Measurements from ENCODE around the gene CRYBG1.
"Not testable (repeated sequence)": the region's sequence is repeated elsewhere in the genome, so short reads cannot be mapped to it uniquely, and the experiment has no call there.

The CRYBG1 gene

GRCh38 chr6:106377061-106377540 is 16.6 kb downstream of the CRYBG1 start:
- no peak for DNase-seq (ENCODE audit: low read depth in 2 of 2)

- DNase-seq (ENCODE audit: low read depth in 2 of 2), result no peak
These were observed 19.4 kb downstream of the CRYBG1 start for GRCh38 chr6:106379951-106380350.

GRCh38 chr6:106380407-106380806 is 19.9 kb downstream of the CRYBG1 start:
- no peak for DNase-seq (ENCODE audit: low read depth in 2 of 2)

GRCh38 chr6:106381223-106381622 is 20.7 kb downstream of the CRYBG1 start:
- DNase-seq (ENCODE audit: low read depth in 2 of 2), result no peak

- DNase-seq (ENCODE audit: low read depth in 2 of 2), result no peak
These were observed 21.4 kb downstream of the CRYBG1 start for GRCh38 chr6:106381881-106382280.

- no peak for DNase-seq (ENCODE audit: low read depth in 2 of 2)
These were observed 23.1 kb downstream of the CRYBG1 start for GRCh38 chr6:106383573-106383972.

GRCh38 chr6:106385530-106385929 is 25.0 kb downstream of the CRYBG1 start:
- DNase-seq (ENCODE audit: low read depth in 2 of 2), result no peak

GRCh38 chr6:106387875-106388274 is 27.4 kb downstream of the CRYBG1 start:
- DNase-seq (ENCODE audit: low read depth in 2 of 2), result no peak

GRCh38 chr6:106390088-106390487 is 29.6 kb downstream of the CRYBG1 start:
- DNase-seq (ENCODE audit: low read depth in 2 of 2), result no peak

- no peak for DNase-seq (ENCODE audit: low read depth in 2 of 2)
These were observed 36.1 kb downstream of the CRYBG1 start for GRCh38 chr6:106396426-106397220.

GRCh38 chr6:106397431-106397830 is 36.9 kb downstream of the CRYBG1 start:
- DNase-seq (ENCODE audit: low read depth in 2 of 2), result no peak

- DNase-seq (ENCODE audit: low read depth in 2 of 2), result no peak
These were observed 38.1 kb downstream of the CRYBG1 start for GRCh38 chr6:106398621-106399020.

- DNase-seq (ENCODE audit: low read depth in 2 of 2), result not testable (repeated sequence)
These were observed 44.5 kb downstream of the CRYBG1 start for GRCh38 chr6:106405044-106405443.

GRCh38 chr6:106411056-106411455 is 50.5 kb downstream of the CRYBG1 start:
- no peak for DNase-seq (ENCODE audit: low read depth in 2 of 2)

- no peak for DNase-seq (ENCODE audit: low read depth in 2 of 2)
These were observed 51.2 kb downstream of the CRYBG1 start for GRCh38 chr6:106411643-106412200.

GRCh38 chr6:106413016-106413415 is 52.5 kb downstream of the CRYBG1 start:
- no peak for DNase-seq (ENCODE audit: low read depth in 2 of 2)

GRCh38 chr6:106413722-106414121 is 53.2 kb downstream of the CRYBG1 start:
- DNase-seq (ENCODE audit: low read depth in 2 of 2), result no peak

GRCh38 chr6:106415921-106416320 is 55.4 kb downstream of the CRYBG1 start:
- DNase-seq (ENCODE audit: low read depth in 2 of 2), result no peak

- no peak for DNase-seq (ENCODE audit: low read depth in 2 of 2)
These were observed 57.1 kb downstream of the CRYBG1 start for GRCh38 chr6:106417572-106418147.

GRCh38 chr6:106419900-106420613 is 59.5 kb downstream of the CRYBG1 start:
- no peak for DNase-seq (ENCODE audit: low read depth in 2 of 2)

GRCh38 chr6:106421496-106421895 is 61.0 kb downstream of the CRYBG1 start:
- no peak for DNase-seq (ENCODE audit: low read depth in 2 of 2)

- no peak for DNase-seq (ENCODE audit: low read depth in 2 of 2)
These were observed 62.0 kb downstream of the CRYBG1 start for GRCh38 chr6:106422534-106422933.

All from stimulated activated CD4-positive, alpha-beta T cell treated with anti-CD3 and anti-CD28 coated beads, Interleukin-15, amount 100 ng/mL, for 48 hours (primary cell).